DMS53 treated with DMSO at 0.1 percent for 48 hours (cell line): ENCODE data around the gene ATG2B.
A peak's percentile ranks its signal among the peaks of the same experiment; 100 is the strongest.

Experiments
- DNase-seq: peaks from one replicate; lab custom pipeline; 2025; ENCODE audit not compliant: unreplicated experiment; lab: John Stamatoyannopoulos, UW

Gene ATG2B

GRCh38 chr14:96316087-96316486, 47.1 kb downstream of the ATG2B start:
- DNase-seq: no peak

- DNase-seq: no peak
These were observed 52.2 kb downstream of the ATG2B start for GRCh38 chr14:96310906-96311305.

- DNase-seq: no peak
These were observed 53.2 kb downstream of the ATG2B start for GRCh38 chr14:96309896-96310330.

- DNase-seq: peak; percentile 33
These were observed 53.8 kb downstream of the ATG2B start for GRCh38 chr14:96309133-96309895.

GRCh38 chr14:96307434-96307833, 55.7 kb downstream of the ATG2B start:
- no peak for DNase-seq

GRCh38 chr14:96304956-96305355, 58.2 kb downstream of the ATG2B start:
- DNase-seq: no peak

- no peak for DNase-seq
These were observed 59.2 kb downstream of the ATG2B start for GRCh38 chr14:96303981-96304380.

- DNase-seq: no peak
These were observed 63.7 kb downstream of the ATG2B start for GRCh38 chr14:96299441-96299840.

GRCh38 chr14:96297997-96298515, 65.1 kb downstream of the ATG2B start:
- no peak for DNase-seq

- DNase-seq: peak; percentile 38
These were observed 66.1 kb downstream of the ATG2B start for GRCh38 chr14:96297000-96297399.

- DNase-seq: no peak
These were observed 68.9 kb downstream of the ATG2B start for GRCh38 chr14:96294246-96294645.

GRCh38 chr14:96287856-96288255, 75.3 kb downstream of the ATG2B start:
- DNase-seq: no peak

- no peak for DNase-seq
These were observed 76.9 kb downstream of the ATG2B start for GRCh38 chr14:96286251-96286650.

GRCh38 chr14:96285667-96286066, 77.5 kb downstream of the ATG2B start:
- no peak for DNase-seq

GRCh38 chr14:96284430-96284829, 78.7 kb downstream of the ATG2B start:
- DNase-seq: no peak

GRCh38 chr14:96284008-96284407, 79.1 kb downstream of the ATG2B start:
- no peak for DNase-seq

- peak; percentile 7 for DNase-seq
These were observed 81.7 kb downstream of the ATG2B start for GRCh38 chr14:96281486-96281885.

GRCh38 chr14:96280104-96280503, 83.0 kb downstream of the ATG2B start:
- DNase-seq: no peak

- DNase-seq: no peak
These were observed 83.6 kb downstream of the ATG2B start for GRCh38 chr14:96279564-96279963.

GRCh38 chr14:96277890-96278289, 85.3 kb downstream of the ATG2B start:
- no peak for DNase-seq

GRCh38 chr14:96275177-96276112, 87.7 kb downstream of the ATG2B start:
- peak; percentile 32 for DNase-seq

- no peak for DNase-seq
These were observed 88.6 kb downstream of the ATG2B start for GRCh38 chr14:96274543-96274942.
